Liver (tissue), 9 donors: ENCODE results near the gene CBX5. TPM values are rescaled to one million over a fixed set of nuclear protein-coding genes. Genes with fewer than 3 reads are reported as not detected.

Experiments used
- DNase-seq: peaks from one replicate; pipeline ENCODE4 v3.0.0-alpha.2; 2017; ENCODE audit warnings: low spot score
- H3K27ac ChIP-seq, 2 donors: one replicate each; pipeline ENCODE4 v1.7.0; 2013; ENCODE audit warnings: inconsistent platforms in 2 of 2, low read length in 2 of 2, control low read depth in 1 of 2, low read depth in 1 of 2, mild to moderate bottlenecking in 1 of 2
- H3K27me3 ChIP-seq, 4 donors: one replicate each; pipeline versions ENCODE4 v1.6.1 to v1.7.0; 2013; ENCODE audit warnings: low read length in 3 of 4, inconsistent platforms in 1 of 4, mild to moderate bottlenecking in 1 of 4, moderate library complexity in 1 of 4; ENCODE audit not compliant: control insufficient read depth in 4 of 4, insufficient read depth in 4 of 4
- H3K36me3 ChIP-seq, 4 donors: one replicate each; pipeline versions ENCODE4 v1.6.1 to v1.7.0; 2013; ENCODE audit warnings: low read length in 3 of 4, mild to moderate bottlenecking in 3 of 4, low read depth in 1 of 4, moderate library complexity in 1 of 4; ENCODE audit not compliant: control insufficient read depth in 4 of 4, insufficient read depth in 3 of 4
- H3K4me1 ChIP-seq, 4 donors: one replicate each; pipeline versions ENCODE4 v1.6.1 to v1.7.0; 2013; ENCODE audit warnings: low read length in 3 of 4, mild to moderate bottlenecking in 3 of 4, moderate library complexity in 1 of 4; ENCODE audit not compliant: control insufficient read depth in 4 of 4, insufficient read depth in 4 of 4
- H3K4me3 ChIP-seq, 3 donors: one replicate each; pipeline versions ENCODE4 v1.6.1 to v1.7.0; 2013; ENCODE audit warnings: low read length in 3 of 3, control low read depth in 1 of 3, low read depth in 1 of 3, mild to moderate bottlenecking in 1 of 3
- H3K9ac ChIP-seq, 2 donors: one replicate each; pipeline ENCODE4 v1.7.0; 2013; ENCODE audit warnings: low read length in 2 of 2, mild to moderate bottlenecking in 2 of 2, moderate library complexity in 2 of 2, control low read depth in 1 of 2, low read depth in 1 of 2
- H3K9me3 ChIP-seq, 4 donors: one replicate each; pipeline versions ENCODE4 v1.6.1 to v1.7.0; 2013; ENCODE audit warnings: low read length in 3 of 4; ENCODE audit not compliant: control insufficient read depth in 4 of 4
- ATF3 ChIP-seq: IDR thresholded peaks from 2 replicates; pipeline ENCODE4 v1.6.1; 2016; ENCODE audit warnings: antibody characterized with exemption
- CTCF ChIP-seq: fragments of 150-350 bp; IDR thresholded peaks from 2 replicates; pipeline ENCODE4 v1.5.1; 2017; ENCODE audit warnings: improper control_type of control experiment, low read depth, low read length; ENCODE audit not compliant: missing input control
- FOXA1 ChIP-seq: IDR thresholded peaks from 2 replicates; pipeline ENCODE4 v1.6.1; 2016; ENCODE audit warnings: antibody characterized with exemption
- FOXA2 ChIP-seq: IDR thresholded peaks from 2 replicates; pipeline ENCODE4 v1.6.1; 2016; ENCODE audit warnings: antibody characterized with exemption
- GABPA ChIP-seq, 2 donors: IDR thresholded peaks in 1 of 2; conservative IDR thresholded peaks in 1 of 2; 2 replicates each; pipeline ENCODE4 v1.6.1; 2016; ENCODE audit warnings: antibody characterized with exemption in 2 of 2, mild to moderate bottlenecking in 1 of 2, moderate library complexity in 1 of 2
- HNF4A ChIP-seq, 2 donors: conservative IDR thresholded peaks; 2 replicates each; pipeline ENCODE4 v1.6.1; 2016; ENCODE audit warnings: antibody characterized with exemption in 2 of 2, mild to moderate bottlenecking in 2 of 2
- HNF4G ChIP-seq: IDR thresholded peaks from 2 replicates; pipeline ENCODE4 v1.6.1; 2016; ENCODE audit warnings: antibody characterized with exemption
- JUND ChIP-seq, 2 donors: IDR thresholded peaks; 2 replicates each; pipeline ENCODE4 v1.6.1; 2016; ENCODE audit warnings: antibody characterized with exemption in 2 of 2
- MAX ChIP-seq: IDR thresholded peaks from 2 replicates; pipeline ENCODE4 v1.6.1; 2016; ENCODE audit warnings: antibody characterized with exemption
- NR2F2 ChIP-seq: IDR thresholded peaks from 2 replicates; pipeline ENCODE4 v1.6.1; 2016; ENCODE audit warnings: antibody characterized with exemption
- RAD21 ChIP-seq, 2 donors: IDR thresholded peaks; 2 replicates each; pipeline ENCODE4 v1.6.1; 2016; ENCODE audit warnings: antibody characterized with exemption in 2 of 2, mild to moderate bottlenecking in 2 of 2
- REST ChIP-seq: IDR thresholded peaks from 2 replicates; pipeline ENCODE4 v1.6.1; 2016; ENCODE audit warnings: antibody characterized with exemption, mild to moderate bottlenecking
- RXRA ChIP-seq, 2 donors: IDR thresholded peaks; 2 replicates each; pipeline ENCODE4 v1.6.1; 2017 to 2018; ENCODE audit warnings: antibody characterized with exemption in 2 of 2, mild to moderate bottlenecking in 1 of 2
- SP1 ChIP-seq: IDR thresholded peaks from 2 replicates; pipeline ENCODE4 v1.6.1; 2018; ENCODE audit warnings: antibody characterized with exemption, mild to moderate bottlenecking
- TAF1 ChIP-seq: conservative IDR thresholded peaks from 2 replicates; pipeline ENCODE4 v1.6.1; 2016; ENCODE audit warnings: antibody characterized with exemption, mild to moderate bottlenecking
- YY1 ChIP-seq: IDR thresholded peaks from 2 replicates; pipeline ENCODE4 v1.6.1; 2016; ENCODE audit warnings: antibody characterized with exemption, mild to moderate bottlenecking
- ZBTB33 ChIP-seq: IDR thresholded peaks from 2 replicates; pipeline ENCODE4 v1.6.1; 2016; ENCODE audit warnings: antibody characterized with exemption
- WGBS: extraction: QIAGEN DNeasy Blood & Tissue Kit; methylation state at CpG from one replicate; pipeline ENCODE4 v1.1.7; 2013; 5-methylcytosine and 5-hydroxymethylcytosine counted together
- polyA plus RNA-seq, 2 donors: library from polyadenylated mRNA; stranded (reverse) in 1 of 2; unstranded in 1 of 2; fragments of 200-250 nt in 1 of 2; fragments of >200 nt in 1 of 2; fragmentation: Nextera tagmentation in 1 of 2; extraction: Ambion mirVana in 1 of 2; gene quantifications; one replicate each; pipeline versions ENCODE4 v1.2.1 to v1.2.3, GENCODE V29; 2013 to 2015
- total RNA-seq, 2 donors: library from RNA; depleted of rRNA; stranded (reverse); fragments of >200 nt; gene quantifications; one replicate each; pipeline ENCODE4 v1.2.3, GENCODE V29; 2014
- donor health status: healthy.
- donor health status: healthy.
- donor health status: healthy.
- donor health status: healthy.
- donor health status: healthy.

The CBX5 gene
- total and polyA plus RNA-seq, 4 donors: 4.4 to 62.3 (median 12.6) TPM

GRCh38 chr12:54182981-54183380 is 96.9 kb downstream of the CBX5 start:
- no peak for DNase-seq
- Histone ChIP-seq H3K36me3 (peaks cover 0 to 14% (median 3%) of the 10 kb centered on the region in 4 donors), H3K9ac (no peak overlapping the region), H3K27ac (no peak overlapping the region), H3K4me1 (peaks cover 0 to 2% (median 2%) of the 10 kb centered on the region in 4 donors), H3K4me3 (no peak overlapping the region), H3K27me3 (no peaks in the 10 kb centered on the region), H3K9me3 (no peaks in the 10 kb centered on the region)
- TF ChIP-seq JUND (IDR thresholded peaks at IDR 0.05): no peak
- no peak for TF ChIP-seq REST
- no peak for TF ChIP-seq SP1
- no peak for TF ChIP-seq CTCF
- TF ChIP-seq GABPA (IDR thresholded peaks at IDR 0.05 in 1 of 2, conservative IDR thresholded peaks at IDR 0.05 in 1 of 2): no peak
- no peak for TF ChIP-seq YY1
- no peak for TF ChIP-seq MAX
- TF ChIP-seq TAF1: no peak
- TF ChIP-seq NR2F2: no peak
- no peak for TF ChIP-seq RXRA (IDR thresholded peaks at IDR 0.05)
- TF ChIP-seq HNF4G: no peak
- TF ChIP-seq ATF3: no peak
- TF ChIP-seq ZBTB33: no peak
- no peak for TF ChIP-seq FOXA2
- no peak for TF ChIP-seq HNF4A (conservative IDR thresholded peaks at IDR 0.05)
- no peak for TF ChIP-seq FOXA1
- TF ChIP-seq RAD21 (IDR thresholded peaks at IDR 0.05): no peak
- 92% methylated on average over 5 of the region's 5 CpGs for WGBS

- H3K9me3 ChIP-seq: no peaks in the 10 kb centered on the region
- 97% methylated on average over 11 of the region's 11 CpGs for WGBS
- H3K9ac ChIP-seq: no peak overlapping the region
- H3K36me3 ChIP-seq: peaks cover 0 to 14% (median 3%) of the 10 kb centered on the region in 4 donors
- TF ChIP-seq RXRA (IDR thresholded peaks at IDR 0.05) (no peak), REST (no peak), TAF1 (no peak), CTCF (no peak), FOXA2 (no peak)
- no peak for DNase-seq
- no peak overlapping the region for H3K4me3 ChIP-seq
- H3K4me1 ChIP-seq: no peaks in the 10 kb centered on the region
- no peak overlapping the region for H3K27ac ChIP-seq
- no peaks in the 10 kb centered on the region for H3K27me3 ChIP-seq
These were observed 97.8 kb downstream of the CBX5 start for GRCh38 chr12:54182086-54182485.
